ENCODE results near the gene MYH9. TPM values are rescaled to one million over a fixed set of nuclear protein-coding genes. Genes with fewer than 3 reads are reported as not detected.
"Not testable (repeated sequence)": the region's sequence is repeated elsewhere in the genome, so short reads cannot be mapped to it uniquely, and the experiment has no call there.

The MYH9 gene
- total RNA-seq, 1 donor from 2014 or later, result 111 TPM

GRCh38 chr22:36282328-36282831 is 105.4 kb downstream of the MYH9 start:
- Histone ChIP-seq H3K27ac (ENCODE audit: low read depth, low read length) (no peak overlapping the region), H3K4me1 (ENCODE audit: control insufficient read depth in 3 of 3, insufficient read depth in 3 of 3, low read length in 3 of 3) (peaks cover 14 to 22% (median 15%) of the 10 kb centered on the region in 3 donors), H3K27me3 (ENCODE audit: control insufficient read depth in 3 of 3, insufficient read depth in 3 of 3, low read length in 3 of 3) (no peaks in the 10 kb centered on the region), H3K9ac (ENCODE audit: low read depth in 1 of 3, low read length in 3 of 3) (no peak overlapping the region), H3K4me3 (ENCODE audit: low read length in 3 of 3) (no peak overlapping the region), H3K36me3 (ENCODE audit: control insufficient read depth in 3 of 3, insufficient read depth in 3 of 3, low read length in 3 of 3) (peaks cover 45 to 52% (median 50%) of the 10 kb centered on the region in 3 donors), H3K9me3 (ENCODE audit: control insufficient read depth in 3 of 3, low read length in 3 of 3) (no peaks in the 10 kb centered on the region)

GRCh38 chr22:36281781-36282327 is 105.9 kb downstream of the MYH9 start:
- no peak overlapping the region for H3K4me3 ChIP-seq (ENCODE audit: low read length in 3 of 3)
- peaks cover 14 to 22% (median 16%) of the 10 kb centered on the region in 3 donors for H3K4me1 ChIP-seq (ENCODE audit: control insufficient read depth in 3 of 3, insufficient read depth in 3 of 3, low read length in 3 of 3)
- no peak overlapping the region for H3K9ac ChIP-seq (ENCODE audit: low read depth in 1 of 3, low read length in 3 of 3)
- no peaks in the 10 kb centered on the region for H3K9me3 ChIP-seq (ENCODE audit: control insufficient read depth in 3 of 3, low read length in 3 of 3)
- no peak overlapping the region for H3K27ac ChIP-seq (ENCODE audit: low read depth, low read length)
- no peaks in the 10 kb centered on the region for H3K27me3 ChIP-seq (ENCODE audit: control insufficient read depth in 3 of 3, insufficient read depth in 3 of 3, low read length in 3 of 3)
- peaks cover 41 to 50% (median 47%) of the 10 kb centered on the region in 3 donors for H3K36me3 ChIP-seq (ENCODE audit: control insufficient read depth in 3 of 3, insufficient read depth in 3 of 3, low read length in 3 of 3)

GRCh38 chr22:36280379-36280778 is 107.4 kb downstream of the MYH9 start:
- H3K9ac ChIP-seq (ENCODE audit: low read depth in 1 of 3, low read length in 3 of 3), result no peak overlapping the region
- no peak overlapping the region for H3K4me3 ChIP-seq (ENCODE audit: low read length in 3 of 3)
- H3K36me3 ChIP-seq (ENCODE audit: control insufficient read depth in 3 of 3, insufficient read depth in 3 of 3, low read length in 3 of 3), result peaks cover 29 to 37% (median 36%) of the 10 kb centered on the region in 3 donors
- no peaks in the 10 kb centered on the region for H3K27me3 ChIP-seq (ENCODE audit: control insufficient read depth in 3 of 3, insufficient read depth in 3 of 3, low read length in 3 of 3)
- H3K4me1 ChIP-seq (ENCODE audit: control insufficient read depth in 3 of 3, insufficient read depth in 3 of 3, low read length in 3 of 3), result peaks cover 4 to 12% (median 4%) of the 10 kb centered on the region in 3 donors
- H3K9me3 ChIP-seq (ENCODE audit: control insufficient read depth in 3 of 3, low read length in 3 of 3), result no peaks in the 10 kb centered on the region
- no peak overlapping the region for H3K27ac ChIP-seq (ENCODE audit: low read depth, low read length)

- Histone ChIP-seq H3K9ac (ENCODE audit: low read depth in 1 of 3, low read length in 3 of 3) (no peak overlapping the region), H3K27ac (ENCODE audit: low read depth, low read length) (no peak overlapping the region), H3K9me3 (ENCODE audit: control insufficient read depth in 3 of 3, low read length in 3 of 3) (no peaks in the 10 kb centered on the region), H3K36me3 (ENCODE audit: control insufficient read depth in 3 of 3, insufficient read depth in 3 of 3, low read length in 3 of 3) (peaks cover 18 to 25% (median 25%) of the 10 kb centered on the region in 3 donors), H3K27me3 (ENCODE audit: control insufficient read depth in 3 of 3, insufficient read depth in 3 of 3, low read length in 3 of 3) (no peaks in the 10 kb centered on the region), H3K4me3 (ENCODE audit: low read length in 3 of 3) (no peak overlapping the region), H3K4me1 (ENCODE audit: control insufficient read depth in 3 of 3, insufficient read depth in 3 of 3, low read length in 3 of 3) (peaks cover 4 to 8% (median 4%) of the 10 kb centered on the region in 3 donors)
Observed at GRCh38 chr22:36279219-36279666, 108.5 kb downstream of the MYH9 start.

- Histone ChIP-seq H3K4me1 (ENCODE audit: control insufficient read depth in 3 of 3, insufficient read depth in 3 of 3, low read length in 3 of 3) (peaks cover 4 to 5% (median 4%) of the 10 kb centered on the region in 3 donors), H3K36me3 (ENCODE audit: control insufficient read depth in 3 of 3, insufficient read depth in 3 of 3, low read length in 3 of 3) (peaks cover 11 to 14% (median 12%) of the 10 kb centered on the region in 3 donors), H3K27ac (ENCODE audit: low read depth, low read length) (no peak overlapping the region), H3K9me3 (ENCODE audit: control insufficient read depth in 3 of 3, low read length in 3 of 3) (no peaks in the 10 kb centered on the region), H3K27me3 (ENCODE audit: control insufficient read depth in 3 of 3, insufficient read depth in 3 of 3, low read length in 3 of 3) (no peaks in the 10 kb centered on the region), H3K4me3 (ENCODE audit: low read length in 3 of 3) (no peak overlapping the region), H3K9ac (ENCODE audit: low read depth in 1 of 3, low read length in 3 of 3) (peak overlapping the region in 1 of 3 donors; percentile 66)
Observed at GRCh38 chr22:36277482-36278291, 110.1 kb downstream of the MYH9 start.

- Histone ChIP-seq H3K36me3 (ENCODE audit: control insufficient read depth in 3 of 3, insufficient read depth in 3 of 3, low read length in 3 of 3) (no peaks in the 10 kb centered on the region), H3K9ac (ENCODE audit: low read depth in 1 of 3, low read length in 3 of 3) (no peak overlapping the region), H3K4me1 (ENCODE audit: control insufficient read depth in 3 of 3, insufficient read depth in 3 of 3, low read length in 3 of 3) (peaks cover 4 to 5% (median 4%) of the 10 kb centered on the region in 3 donors), H3K4me3 (ENCODE audit: low read length in 3 of 3) (no peak overlapping the region), H3K27ac (ENCODE audit: low read depth, low read length) (no peak overlapping the region), H3K9me3 (ENCODE audit: control insufficient read depth in 3 of 3, low read length in 3 of 3) (no peaks in the 10 kb centered on the region), H3K27me3 (ENCODE audit: control insufficient read depth in 3 of 3, insufficient read depth in 3 of 3, low read length in 3 of 3) (no peaks in the 10 kb centered on the region)
Observed at GRCh38 chr22:36274531-36274930, 113.2 kb downstream of the MYH9 start.

GRCh38 chr22:36271951-36272350 is 115.8 kb downstream of the MYH9 start:
- not testable (repeated sequence) for H3K4me3 ChIP-seq (ENCODE audit: low read length in 3 of 3); H3K36me3 ChIP-seq (ENCODE audit: control insufficient read depth in 3 of 3, insufficient read depth in 3 of 3, low read length in 3 of 3); H3K4me1 ChIP-seq (ENCODE audit: control insufficient read depth in 3 of 3, insufficient read depth in 3 of 3, low read length in 3 of 3); H3K27me3 ChIP-seq (ENCODE audit: control insufficient read depth in 3 of 3, insufficient read depth in 3 of 3, low read length in 3 of 3); H3K27ac ChIP-seq (ENCODE audit: low read depth, low read length); H3K9me3 ChIP-seq (ENCODE audit: control insufficient read depth in 3 of 3, low read length in 3 of 3); H3K9ac ChIP-seq (ENCODE audit: low read depth in 1 of 3, low read length in 3 of 3)

- H3K36me3 ChIP-seq (ENCODE audit: control insufficient read depth in 3 of 3, insufficient read depth in 3 of 3, low read length in 3 of 3); H3K4me1 ChIP-seq (ENCODE audit: control insufficient read depth in 3 of 3, insufficient read depth in 3 of 3, low read length in 3 of 3); H3K9me3 ChIP-seq (ENCODE audit: control insufficient read depth in 3 of 3, low read length in 3 of 3); H3K4me3 ChIP-seq (ENCODE audit: low read length in 3 of 3); H3K9ac ChIP-seq (ENCODE audit: low read depth in 1 of 3, low read length in 3 of 3); H3K27me3 ChIP-seq (ENCODE audit: control insufficient read depth in 3 of 3, insufficient read depth in 3 of 3, low read length in 3 of 3); H3K27ac ChIP-seq (ENCODE audit: low read depth, low read length): not testable (repeated sequence)
Observed at GRCh38 chr22:36271231-36271630, 116.5 kb downstream of the MYH9 start.

- no peak overlapping the region for H3K4me3 ChIP-seq (ENCODE audit: low read length in 3 of 3)
- H3K27ac ChIP-seq (ENCODE audit: low read depth, low read length), result no peak overlapping the region
- H3K4me1 ChIP-seq (ENCODE audit: control insufficient read depth in 3 of 3, insufficient read depth in 3 of 3, low read length in 3 of 3), result no peaks in the 10 kb centered on the region
- no peak overlapping the region for H3K9ac ChIP-seq (ENCODE audit: low read depth in 1 of 3, low read length in 3 of 3)
- no peaks in the 10 kb centered on the region for H3K9me3 ChIP-seq (ENCODE audit: control insufficient read depth in 3 of 3, low read length in 3 of 3)
- no peaks in the 10 kb centered on the region for H3K27me3 ChIP-seq (ENCODE audit: control insufficient read depth in 3 of 3, insufficient read depth in 3 of 3, low read length in 3 of 3)
- peaks cover 2 to 12% (median 9%) of the 10 kb centered on the region in 3 donors for H3K36me3 ChIP-seq (ENCODE audit: control insufficient read depth in 3 of 3, insufficient read depth in 3 of 3, low read length in 3 of 3)
Observed at GRCh38 chr22:36267896-36268485, 119.8 kb downstream of the MYH9 start.

- Histone ChIP-seq H3K27ac (ENCODE audit: low read depth, low read length) (no peak overlapping the region), H3K9me3 (ENCODE audit: control insufficient read depth in 3 of 3, low read length in 3 of 3) (no peaks in the 10 kb centered on the region), H3K27me3 (ENCODE audit: control insufficient read depth in 3 of 3, insufficient read depth in 3 of 3, low read length in 3 of 3) (no peaks in the 10 kb centered on the region), H3K36me3 (ENCODE audit: control insufficient read depth in 3 of 3, insufficient read depth in 3 of 3, low read length in 3 of 3) (peaks cover 2 to 13% (median 12%) of the 10 kb centered on the region in 3 donors), H3K4me1 (ENCODE audit: control insufficient read depth in 3 of 3, insufficient read depth in 3 of 3, low read length in 3 of 3) (no peaks in the 10 kb centered on the region), H3K9ac (ENCODE audit: low read depth in 1 of 3, low read length in 3 of 3) (no peak overlapping the region), H3K4me3 (ENCODE audit: low read length in 3 of 3) (no peak overlapping the region)
Observed at GRCh38 chr22:36267058-36267457, 120.7 kb downstream of the MYH9 start.
